IMR-90 (cell line): ENCODE results near the gene OSTM1. TPM values are rescaled to one million over a fixed set of nuclear protein-coding genes. Genes with fewer than 3 reads are reported as not detected.

Experiments used
- ATAC-seq: fragments of 200-7000 bp; cut with Tn5 transposase; 2 replicates; pipeline ENCODE4 v1.9.1; 2020; ENCODE audit warnings: low read depth, mild to moderate bottlenecking, moderate library complexity
- BruUV-seq: library from RNA; stranded (reverse); fragments of 400-500 nt; replicated peaks from 2 replicates; lab custom pipeline; 2021; lab: Mats Ljungman, UMichigan
- CTCF ChIA-PET: fragments of 300-600 bp; formaldehyde crosslinking; extraction: SDS; loops from one replicate; lab custom pipeline; 2021; ENCODE audit warnings: antibody characterized with exemption; lab: Yijun Ruan, JAX
- POLR2A ChIA-PET: fragments of 300-600 bp; sonication (Branson Sonifier 250); formaldehyde crosslinking; loops from one replicate; lab custom pipeline; 2022; ENCODE audit warnings: antibody characterized with exemption; ENCODE audit not compliant: unreplicated experiment; lab: Charles Lee
- DNase-seq: peaks from one replicate; pipeline ENCODE4 v3.0.0; 2013
- H2AFZ ChIP-seq: replicated peaks from 2 replicates; pipeline ENCODE3; 2013; ENCODE audit warnings: low read length, mild to moderate bottlenecking; ENCODE audit not compliant: poor library complexity
- H2AK5ac ChIP-seq: 2 replicates; pipeline ENCODE4 v1.6.1; 2013; ENCODE audit warnings: low read depth, low read length, inconsistent platforms
- H2AK9ac ChIP-seq: replicated peaks from 2 replicates; pipeline ENCODE3; 2013; ENCODE audit warnings: mild to moderate bottlenecking, low read depth, low read length, moderate library complexity; ENCODE audit not compliant: poor library complexity
- H2BK120ac ChIP-seq: 2 replicates; pipeline ENCODE4 v1.6.1; 2013; ENCODE audit warnings: low read depth, low read length, inconsistent platforms
- H2BK15ac ChIP-seq: 3 replicates; pipeline ENCODE4 v1.6.1; 2013; ENCODE audit warnings: low read depth, low read length, inconsistent platforms
- H2BK20ac ChIP-seq: 2 replicates; pipeline ENCODE4 v1.6.1; 2013; ENCODE audit warnings: low read depth, mild to moderate bottlenecking, inconsistent platforms, low read length, moderate library complexity
- H2BK5ac ChIP-seq: 2 replicates; pipeline ENCODE4 v1.6.1; 2013; ENCODE audit warnings: mild to moderate bottlenecking, low read depth, low read length, inconsistent platforms; ENCODE audit not compliant: poor library complexity, severe bottlenecking
- H3K14ac ChIP-seq: replicated peaks from 2 replicates; pipeline ENCODE4 v1.6.1; 2013; ENCODE audit warnings: low read depth, low read length, inconsistent platforms
- H3K18ac ChIP-seq: 2 replicates; pipeline ENCODE4 v1.6.1; 2013; ENCODE audit warnings: low read depth, low read length, control low read depth
- H3K23ac ChIP-seq: 2 replicates; pipeline ENCODE4 v1.6.1; 2013; ENCODE audit warnings: low read depth, low read length, inconsistent platforms
- H3K27ac ChIP-seq: 2 replicates; pipeline ENCODE4 v1.5.1; 2013; ENCODE audit warnings: mild to moderate bottlenecking, control low read depth, low read length; ENCODE audit not compliant: insufficient read depth
- H3K27me3 ChIP-seq: 2 replicates; pipeline ENCODE4 v1.6.1; 2013; ENCODE audit warnings: low read length; ENCODE audit not compliant: control insufficient read depth, insufficient read depth
- H3K36me3 ChIP-seq: 2 replicates; pipeline ENCODE4 v1.6.1; 2013; ENCODE audit warnings: low read length, mixed read lengths; ENCODE audit not compliant: control insufficient read depth, insufficient read depth
- H3K4ac ChIP-seq: 2 replicates; pipeline ENCODE4 v1.6.1; 2013; ENCODE audit warnings: low read depth, low read length, inconsistent platforms
- H3K4me1 ChIP-seq: 2 replicates; pipeline ENCODE4 v1.6.1; 2013; ENCODE audit warnings: low read length, mixed read lengths; ENCODE audit not compliant: control insufficient read depth, insufficient read depth
- H3K4me2 ChIP-seq: 2 replicates; pipeline ENCODE4 v1.6.1; 2013; ENCODE audit warnings: low read depth, mild to moderate bottlenecking, control low read depth, low read length, moderate library complexity
- H3K4me3 ChIP-seq: 2 replicates; pipeline ENCODE4 v1.5.1; 2013; ENCODE audit warnings: low read depth, mild to moderate bottlenecking, control low read depth, low read length, moderate library complexity; ENCODE audit not compliant: insufficient read depth
- H3K56ac ChIP-seq: 2 replicates; pipeline ENCODE4 v1.6.1; 2013; ENCODE audit warnings: low read length, inconsistent platforms; ENCODE audit not compliant: insufficient read depth; ENCODE audit errors: extremely low read depth
- H3K79me1 ChIP-seq, 2 experiments: 2 replicates each; pipeline ENCODE4 v1.6.1; 2013; ENCODE audit warnings: low read length in 2 of 2, inconsistent platforms in 1 of 2, low read depth in 1 of 2
- H3K9ac ChIP-seq: 2 replicates; pipeline ENCODE4 v1.6.1; 2013; ENCODE audit warnings: low read depth, low read length, control low read depth
- H3K9me1 ChIP-seq: 2 replicates; pipeline ENCODE4 v1.6.1; 2013; ENCODE audit warnings: low read length, inconsistent platforms; ENCODE audit not compliant: insufficient read depth
- H3K9me3 ChIP-seq: 2 replicates; pipeline ENCODE4 v1.6.1; 2013; ENCODE audit warnings: low read length; ENCODE audit not compliant: control insufficient read depth, insufficient read depth
- H4K20me1 ChIP-seq: 2 replicates; pipeline ENCODE4 v1.6.1; 2013; ENCODE audit warnings: low read length, inconsistent platforms; ENCODE audit not compliant: insufficient read depth
- H4K5ac ChIP-seq: 2 replicates; pipeline ENCODE4 v1.6.1; 2013; ENCODE audit warnings: mild to moderate bottlenecking, low read depth, low read length, control low read depth
- H4K8ac ChIP-seq, 2 experiments: 2 replicates each; pipeline ENCODE4 v1.6.1; 2013; ENCODE audit warnings: low read depth in 2 of 2, low read length in 2 of 2, control low read depth in 1 of 2, inconsistent platforms in 1 of 2
- H4K91ac ChIP-seq: 2 replicates; pipeline ENCODE4 v1.6.1; 2013; ENCODE audit warnings: low read depth, low read length, inconsistent platforms; ENCODE audit not compliant: insufficient read depth
- BHLHE40 ChIP-seq: fragments of 150-350 bp; IDR thresholded peaks from 2 replicates; pipeline ENCODE4 v1.6.1; 2016; ENCODE audit warnings: mild to moderate bottlenecking, low read depth, low read length
- CEBPB ChIP-seq: IDR thresholded peaks from 2 replicates; pipeline ENCODE4 v1.6.1; 2012; ENCODE audit warnings: low read depth, low read length, improper control_type of control experiment
- CHD1 ChIP-seq: IDR thresholded peaks from 2 replicates; pipeline ENCODE4 v1.6.1; 2012; ENCODE audit warnings: low read depth, low read length, improper control_type of control experiment
- CTCF ChIP-seq: conservative IDR thresholded peaks from 2 replicates; pipeline ENCODE4 v1.5.1; 2012; ENCODE audit warnings: mild to moderate bottlenecking, low read depth, low read length, improper control_type of control experiment
- ELK1 ChIP-seq: fragments of 150-350 bp; IDR thresholded peaks from 2 replicates; pipeline ENCODE4 v1.6.1; 2016; ENCODE audit warnings: low read depth, mild to moderate bottlenecking, low read length, moderate library complexity, borderline replicate concordance
- MAFK ChIP-seq: IDR thresholded peaks from 2 replicates; pipeline ENCODE4 v1.6.1; 2012; ENCODE audit warnings: low read depth, low read length, improper control_type of control experiment
- MXI1 ChIP-seq: IDR thresholded peaks from 2 replicates; pipeline ENCODE4 v1.6.1; 2012; ENCODE audit warnings: low read depth, mild to moderate bottlenecking, low read length, moderate library complexity, borderline replicate concordance
- NFE2L2 ChIP-seq: fragments of 150-350 bp; IDR thresholded peaks from 2 replicates; pipeline ENCODE4 v1.6.1; 2016; ENCODE audit warnings: low read depth, mild to moderate bottlenecking, low read length
- POLR2A ChIP-seq: IDR thresholded peaks from 2 replicates; pipeline ENCODE4 v1.6.1; 2012; ENCODE audit warnings: mild to moderate bottlenecking, low read depth, low read length
- RCOR1 ChIP-seq: IDR thresholded peaks from 2 replicates; pipeline ENCODE4 v1.6.1; 2012; ENCODE audit warnings: mild to moderate bottlenecking, low read length, improper control_type of control experiment; ENCODE audit not compliant: insufficient replicate concordance
- SMC3 ChIP-seq: fragments of 150-350 bp; IDR thresholded peaks from 2 replicates; pipeline ENCODE4 v1.6.1; 2016; ENCODE audit warnings: low read depth, mild to moderate bottlenecking, antibody characterized with exemption, low read length, moderate library complexity
- dilution Hi-C: fragments of 300-500 bp; cut with HindIII; formaldehyde crosslinking; loops from one replicate; pipeline ENCODE4 v1.14.3; 2018; ENCODE audit warnings: low sequenced_read_pairs; ENCODE audit not compliant: unreplicated experiment
- in situ Hi-C: fragments of 300-500 bp; cut with MboI; formaldehyde crosslinking; loops from 3 replicates; pipeline ENCODE4 v1.14.3; 2019; ENCODE audit warnings: low sequenced_read_pairs, inconsistent platforms, mixed read lengths
- intact Hi-C: fragments of 100-400 bp; cut with micrococcal nuclease; formaldehyde crosslinking; loops from 2 replicates; pipeline ENCODE4 v1.10.0; 2022
- polyA plus RNA-seq, 3 experiments: library from polyadenylated mRNA; depleted of rRNA; stranded (reverse); fragments of >200 nt; gene quantifications; 2 replicates each; pipeline ENCODE4 v1.2.3, GENCODE V29; 2012; ENCODE audit warnings: low replicate concordance in 1 of 3
- total RNA-seq: library from RNA; depleted of rRNA; stranded (reverse); fragments of >200 nt; gene quantifications from 2 replicates; pipeline ENCODE4 v1.2.3, GENCODE V29; 2012

The OSTM1 gene
- total and polyA plus RNA-seq, 2 of the 4 experiments (the other 2 are of a cell fraction): 8.0 to 24.7 TPM

- Histone ChIP-seq H4K91ac (no peak overlapping the region), H3K27me3 (no peaks in the 10 kb centered on the region), H2BK5ac (no peak overlapping the region), H4K8ac (no peak overlapping the region), H3K9ac (no peak overlapping the region), H3K23ac (no peak overlapping the region), H3K9me3 (peaks cover 2% of the 10 kb centered on the region; the same call in 1 of the 2 replicates), H3K27ac (no peak overlapping the region), H3K4me1 (no peaks in the 10 kb centered on the region), H2AK9ac (no peak overlapping the region), H3K4me2 (no peak overlapping the region), H3K36me3 (no peaks in the 10 kb centered on the region), H3K14ac (no peak overlapping the region), H3K4me3 (no peak overlapping the region), H2AFZ (no peak overlapping the region), H4K5ac (no peak overlapping the region), H4K20me1 (no peaks in the 10 kb centered on the region), H3K79me1 (no peaks in the 10 kb centered on the region), H2BK20ac (no peak overlapping the region), H2AK5ac (no peak overlapping the region), H3K9me1 (no peaks in the 10 kb centered on the region), H3K56ac (no peak overlapping the region), H3K4ac (no peak overlapping the region), H2BK15ac (no peak overlapping the region), H3K18ac (no peak overlapping the region), H2BK120ac (no peak overlapping the region)
- intact Hi-C loops: no loop called here
- dilution Hi-C loops: no loop called here
- no peak for DNase-seq
- in situ Hi-C loops: no loop called here
- CTCF ChIA-PET: no interaction called here
- no peak for TF ChIP-seq ELK1
- no peak for TF ChIP-seq CHD1
- TF ChIP-seq RCOR1: no peak
- no peak for TF ChIP-seq MAFK
- no peak for TF ChIP-seq BHLHE40
- TF ChIP-seq POLR2A: no peak
- no peak for TF ChIP-seq CTCF
- TF ChIP-seq NFE2L2: no peak
- TF ChIP-seq SMC3: no peak
- no peak for TF ChIP-seq MXI1
- no peak for TF ChIP-seq CEBPB
- ATAC-seq: no peak
- BruUV-seq: no TSS peak
- POLR2A ChIA-PET: no interaction called here
Observed at GRCh38 chr6:108009894-108010293, 64.6 kb downstream of the OSTM1 start.
